Bronchial epithelial cell (primary cell): ENCODE measurements around the gene C14orf180. TPM values are rescaled to one million over a fixed set of nuclear protein-coding genes. Genes with fewer than 3 reads are reported as not detected.

Source experiments
- DNase-seq: peaks from one replicate; pipeline ENCODE4 v3.0.0-alpha.2; 2010; ENCODE audit warnings: low read depth
- FAIRE-seq: peaks from 2 replicates; lab custom pipeline; 2011; peaks lifted over from hg19 to GRCh38; lab: Jason Lieb, UNC
- H3K27me3 ChIP-seq: 2 replicates; pipeline ENCODE4 v1.5.1; 2011; ENCODE audit warnings: low read length; ENCODE audit not compliant: control insufficient read depth, insufficient read depth
- H3K36me3 ChIP-seq: 2 replicates; pipeline ENCODE4 v1.5.1; 2011; ENCODE audit warnings: low read length; ENCODE audit not compliant: control insufficient read depth, insufficient read depth
- H3K4me3 ChIP-seq: 2 replicates; pipeline ENCODE4 v1.5.1; 2011; ENCODE audit warnings: mild to moderate bottlenecking, low read depth, low read length, control low read depth
- total RNA-seq: library from RNA; depleted of rRNA; stranded (reverse); fragments of >200 nt; gene quantifications from 2 replicates; pipeline ENCODE4 v1.2.1, GENCODE V29; 2014
- TF ChIP-seq, protein P1 (sequence below): IDR thresholded peaks from 2 replicates; pipeline ENCODE4 v1.5.1; 2011; ENCODE audit warnings: mild to moderate bottlenecking, moderate library complexity, low read length, control low read depth, inconsistent platforms; ENCODE audit not compliant: insufficient read depth, severe bottlenecking

Gene C14orf180
- total RNA-seq, 1 donor from 2014 or later, result not detected

GRCh38 chr14:104536942-104537612 is 42.5 kb upstream of the C14orf180 start:
- no peaks in the 10 kb centered on the region for H3K27me3 ChIP-seq

GRCh38 chr14:104537613-104537988 is 42.0 kb upstream of the C14orf180 start:
- Histone ChIP-seq H3K27me3 (no peaks in the 10 kb centered on the region), H3K4me3 (no peak overlapping the region), H3K36me3 (no peaks in the 10 kb centered on the region)
- FAIRE-seq, result no peak
- TF ChIP-seq, protein P1, sequence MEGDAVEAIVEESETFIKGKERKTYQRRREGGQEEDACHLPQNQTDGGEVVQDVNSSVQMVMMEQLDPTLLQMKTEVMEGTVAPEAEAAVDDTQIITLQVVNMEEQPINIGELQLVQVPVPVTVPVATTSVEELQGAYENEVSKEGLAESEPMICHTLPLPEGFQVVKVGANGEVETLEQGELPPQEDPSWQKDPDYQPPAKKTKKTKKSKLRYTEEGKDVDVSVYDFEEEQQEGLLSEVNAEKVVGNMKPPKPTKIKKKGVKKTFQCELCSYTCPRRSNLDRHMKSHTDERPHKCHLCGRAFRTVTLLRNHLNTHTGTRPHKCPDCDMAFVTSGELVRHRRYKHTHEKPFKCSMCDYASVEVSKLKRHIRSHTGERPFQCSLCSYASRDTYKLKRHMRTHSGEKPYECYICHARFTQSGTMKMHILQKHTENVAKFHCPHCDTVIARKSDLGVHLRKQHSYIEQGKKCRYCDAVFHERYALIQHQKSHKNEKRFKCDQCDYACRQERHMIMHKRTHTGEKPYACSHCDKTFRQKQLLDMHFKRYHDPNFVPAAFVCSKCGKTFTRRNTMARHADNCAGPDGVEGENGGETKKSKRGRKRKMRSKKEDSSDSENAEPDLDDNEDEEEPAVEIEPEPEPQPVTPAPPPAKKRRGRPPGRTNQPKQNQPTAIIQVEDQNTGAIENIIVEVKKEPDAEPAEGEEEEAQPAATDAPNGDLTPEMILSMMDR, result no peak
- DNase-seq, result peak; percentile 1

More at GRCh38 chr14:104536942-104537612, 42.5 kb upstream of the C14orf180 start:
- no peak overlapping the region for H3K4me3 ChIP-seq
- peak; percentile 89 for DNase-seq
- FAIRE-seq, result peak; percentile 28
- no peaks in the 10 kb centered on the region for H3K36me3 ChIP-seq
- TF ChIP-seq, protein P1, result no peak

DNA sequence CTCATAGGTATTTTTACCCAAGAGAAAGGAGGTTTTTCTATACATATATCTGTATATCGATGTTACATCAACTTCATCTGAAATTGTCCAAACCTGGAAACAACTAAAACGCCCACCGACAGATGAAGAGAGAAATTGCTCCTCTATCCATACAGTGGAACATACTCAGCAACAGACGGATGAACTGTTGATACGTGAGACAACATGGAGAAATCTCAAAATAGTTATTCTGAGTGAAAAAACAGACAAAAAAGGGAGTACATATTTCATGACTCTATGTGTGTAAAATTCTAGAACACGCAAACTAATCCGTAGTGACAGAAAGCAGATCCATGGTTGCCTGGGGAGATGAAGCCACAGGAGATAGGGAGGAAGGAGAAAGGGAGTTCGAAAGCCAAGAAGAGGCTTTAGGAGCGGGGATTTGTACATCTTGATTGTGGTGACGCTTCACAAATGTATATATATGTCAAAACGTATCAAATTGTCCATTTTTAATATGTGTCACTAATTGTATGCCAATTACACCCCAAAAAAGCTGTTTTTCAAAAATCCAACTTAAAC is 37.6 kb upstream of the C14orf180 start:
- FAIRE-seq, result no peak
- H3K27me3 ChIP-seq, result no peaks in the 10 kb centered on the region
- no peak for DNase-seq

DNA sequence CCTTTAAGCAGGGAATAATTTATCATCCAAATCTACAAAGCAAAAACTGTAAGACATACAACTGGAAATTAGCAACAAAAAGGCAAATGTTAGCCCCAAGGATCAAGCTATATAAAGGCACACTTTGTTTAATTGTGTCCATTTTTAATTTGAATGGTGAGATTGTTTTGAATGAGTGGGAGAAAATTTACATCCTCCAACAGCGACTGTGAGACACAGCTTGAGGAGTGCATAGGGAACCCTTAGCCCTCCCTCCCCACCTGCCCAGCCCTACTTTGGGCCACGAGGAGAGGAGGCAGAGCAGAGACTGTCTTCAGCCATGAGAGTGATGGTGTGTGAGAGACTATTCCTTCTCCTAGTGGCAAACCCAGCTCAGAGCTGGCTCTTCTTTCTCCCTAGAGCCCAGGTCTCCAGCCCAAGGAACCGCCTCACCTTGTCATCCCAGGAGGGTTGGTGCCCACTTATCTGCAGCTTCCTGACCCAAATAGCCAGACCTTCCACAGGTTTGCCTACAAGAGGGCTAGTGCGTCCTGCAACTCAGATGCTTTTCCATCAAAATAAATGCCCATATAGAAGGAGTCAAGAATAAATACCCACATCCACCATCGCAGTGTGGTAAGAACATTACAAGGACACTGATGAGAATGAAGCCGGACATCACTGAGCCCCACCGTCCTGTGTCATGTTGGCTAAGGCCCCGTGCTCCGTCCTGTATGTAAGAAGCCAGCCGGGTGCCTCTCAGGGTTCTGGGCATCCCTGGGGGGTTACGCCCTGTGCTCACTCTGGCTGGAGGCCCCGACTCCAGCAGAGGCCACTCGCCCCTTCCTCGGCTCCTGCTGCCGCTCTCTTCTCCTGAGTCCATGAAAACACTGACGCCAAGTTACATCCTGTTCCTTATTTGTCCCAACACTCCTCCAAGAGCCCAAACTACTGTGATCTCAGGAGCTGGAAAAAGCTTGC is 36.4 kb upstream of the C14orf180 start:
- peak; percentile 76 for FAIRE-seq
- H3K36me3 ChIP-seq, result no peaks in the 10 kb centered on the region
- H3K27me3 ChIP-seq, result no peaks in the 10 kb centered on the region
- TF ChIP-seq, protein P1, result no peak
- DNase-seq, result no peak
- no peak overlapping the region for H3K4me3 ChIP-seq

More for the DNA sequence above, 37.6 kb upstream of the C14orf180 start:
- Histone ChIP-seq H3K4me3 (no peak overlapping the region), H3K36me3 (no peaks in the 10 kb centered on the region)
- TF ChIP-seq, protein P1, result no peak

DNA sequence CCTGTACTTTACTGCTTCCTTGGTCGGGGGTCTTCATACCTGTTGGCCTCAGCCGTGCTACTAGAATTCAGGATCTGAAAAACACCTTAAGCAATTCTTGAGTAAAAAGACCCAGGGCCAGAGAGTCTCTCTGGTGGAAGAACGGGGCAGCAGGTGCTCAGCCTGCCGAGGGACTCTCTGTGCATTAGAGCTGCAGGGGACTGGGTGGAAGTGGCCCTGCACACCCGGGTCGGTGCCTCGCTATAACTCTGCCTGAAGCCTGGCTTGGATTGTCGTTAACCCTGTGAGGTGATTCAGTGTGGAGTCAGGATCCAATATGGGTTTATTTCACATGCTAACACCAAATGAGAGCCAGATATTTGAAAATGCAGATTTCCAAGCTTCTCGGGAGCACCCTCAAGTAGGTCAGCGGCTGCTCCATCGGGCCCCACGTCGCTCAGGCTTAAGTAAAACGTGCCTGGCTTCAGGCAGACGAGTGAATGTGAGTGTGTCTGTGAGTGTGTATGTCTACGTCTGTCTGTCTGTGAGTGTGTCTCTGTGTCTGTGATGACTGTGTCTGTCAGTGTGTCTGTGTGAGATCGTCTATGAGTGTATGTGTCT is 35.1 kb upstream of the C14orf180 start:
- TF ChIP-seq, protein P1, result no peak
- no peaks in the 10 kb centered on the region for H3K27me3 ChIP-seq
- peak; percentile 7 for FAIRE-seq
- no peak for DNase-seq
- no peaks in the 10 kb centered on the region for H3K36me3 ChIP-seq
- H3K4me3 ChIP-seq, result no peak overlapping the region
